Heart right ventricle (tissue), 16 donors: Measurements from ENCODE around the gene ARMC9. TPM values are rescaled to one million over a fixed set of nuclear protein-coding genes. Genes with fewer than 3 reads are reported as not detected.

Experiments used
- ATAC-seq, 8 donors: fragments of 200-7000 bp; cut with Tn5 transposase; one replicate each; pipeline ENCODE4 v1.9.1; 2020; ENCODE audit warnings: mild to moderate bottlenecking in 8 of 8, moderate library complexity in 8 of 8, moderate number of reproducible peaks in 1 of 8
- DNase-seq, 2 donors: peaks; one replicate each; pipeline ENCODE4 v3.0.0-alpha.2; 2020
- H3K27ac ChIP-seq, 10 donors: fragments of 200-600 bp; sonication (generic) in 2 of 10; one replicate each; pipeline versions ENCODE4 v1.5.0 to v1.8.0; 2020 to 2022; ENCODE audit warnings: mild to moderate bottlenecking in 3 of 10
- H3K27me3 ChIP-seq, 7 donors: fragments of 200-600 bp; one replicate each; pipeline ENCODE4 v1.8.0; 2021 to 2022; ENCODE audit warnings: mild to moderate bottlenecking in 2 of 7
- H3K36me3 ChIP-seq, 9 donors: fragments of 200-600 bp; sonication (generic) in 1 of 9; one replicate each; pipeline versions ENCODE4 v1.5.0 to v1.8.0; 2020 to 2022; ENCODE audit warnings: mild to moderate bottlenecking in 2 of 9
- H3K4me1 ChIP-seq, 9 donors: fragments of 200-600 bp; sonication (generic) in 1 of 9; one replicate each; pipeline versions ENCODE4 v1.5.0 to v1.8.0; 2020 to 2022; ENCODE audit warnings: mild to moderate bottlenecking in 4 of 9
- H3K4me3 ChIP-seq, 10 donors: fragments of 200-600 bp; sonication (generic) in 2 of 10; one replicate each; pipeline versions ENCODE4 v1.5.0 to v1.8.0; 2020 to 2022; ENCODE audit warnings: mild to moderate bottlenecking in 7 of 10, moderate library complexity in 2 of 10
- H3K9me3 ChIP-seq, 11 donors: fragments of 200-600 bp in 10 of 11; sonication (generic) in 2 of 11; one replicate each; pipeline versions ENCODE4 v1.5.0 to v1.8.0; 2013 to 2022; ENCODE audit warnings: mild to moderate bottlenecking in 2 of 11, control low read depth in 1 of 11, moderate library complexity in 1 of 11
- CTCF ChIP-seq, 9 donors: fragments of 200-600 bp; sonication (generic) in 2 of 9; IDR thresholded peaks; one replicate each; pipeline versions ENCODE4 v1.5.0 to v1.8.0; 2021 to 2022; ENCODE audit warnings: antibody characterized with exemption in 9 of 9, mild to moderate bottlenecking in 5 of 9, moderate library complexity in 1 of 9
- WGBS, 2 donors: extraction: QIAGEN DNeasy Blood & Tissue Kit; methylation state at CpG; one replicate each; pipeline ENCODE4 v1.1.7; 2013; ENCODE audit warnings: inconsistent platforms in 1 of 2; 5-methylcytosine and 5-hydroxymethylcytosine counted together
- intact Hi-C, 10 donors: fragments of 100-400 bp; cut with DNase I; formaldehyde crosslinking; loops; one replicate each; pipeline versions ENCODE4 v1.11.1 to v1.14.2; 2022
- polyA plus RNA-seq, 2 donors: library from polyadenylated mRNA; stranded (reverse); fragments of 200-250 nt; gene quantifications; one replicate each; pipeline ENCODE4 v1.2.3, GENCODE V29; 2013
- total RNA-seq, 10 donors: library from RNA; stranded (reverse); fragmentation: NEBNext Ultra II Directional in 3 of 10; extraction: Animal tissue kit (Norgen Biotek cat#: 25700) in 3 of 10; gene quantifications; one replicate each; pipeline versions ENCODE4 v1.2.1 to v1.2.4, GENCODE V29; 2021 to 2023
- donor health status: Arrhythmogenic right ventricular cardiomyopathy.
- donor health status: ischemic (EF 13 %, LVEDD 7.1; RV severe dilation, severe dysfunction).
- donor health status: healthy with polysubstance abuse.
- donor health status: DM: no; HTN: yes; CAD: no.
- donor health status: DM: no; HTN: no; CAD: no.
- donor health status: ischemic (EF 25% LVEDD 6.9; RV normal size, moderate dysfunction).
- donor health status: ischemic (EF 25% LVEDD 5.7; RV mildly dilated, moderate dysfunction).
- donor health status: healthy.
- donor health status: DM: yes; HTN: yes; CAD: no.
- donor health status: Ischemic cardiomyopathy.
- donor health status: ischemic (EF 35%, LVEDD 5.7; RV mildly dilated, moderate dysfunction).
- donor health status: nonischemic (EF 11% LVEDD 7.7; RV severe dilation, severe dysfunction).
- donor health status: DM: yes; HTN: yes; CAD: no.
- donor health status: PGD.
- donor health status: ischemic (EF 29% LVEDD 5.4; RV normal size, mild dysfunction).
- donor health status: nonischemic (EF 23%, LVEDD 6.1; RV moderate dilation, normal function).

ARMC9 gene
- total and polyA plus RNA-seq, 12 donors: 1.6 to 6.8 (median 2.3) TPM

GRCh38 chr2:231361701-231362554, 163.5 kb downstream of the ARMC9 start:
- Histone ChIP-seq H3K4me1 (peaks cover 0 to 39% (median 5%) of the 10 kb centered on the region in 9 donors), H3K27me3 (no peaks in the 10 kb centered on the region), H3K27ac (peak overlapping the region in 2 of 10 donors; percentile 26 to 81), H3K36me3 (no peaks in the 10 kb centered on the region), H3K4me3 (no peak overlapping the region), H3K9me3 (no peaks in the 10 kb centered on the region)
- peak in 3 of 8 donors; percentile 30 to 43 (median 40) for ATAC-seq
- no peak for DNase-seq
- intact Hi-C loops: no loop called here
- 82 to 83% methylated on average over 12 of the region's 12 CpGs for WGBS, 2 donors
- peak in 1 of 9 donors; percentile 11 for TF ChIP-seq CTCF (IDR thresholded peaks at IDR 0.05)

GRCh38 chr2:231362555-231363184, 164.2 kb downstream of the ARMC9 start:
- no peaks in the 10 kb centered on the region for H3K36me3 ChIP-seq
- DNase-seq: no peak
- ATAC-seq: peak in 3 of 8 donors; percentile 4 to 41 (median 6)
- intact Hi-C loops: no loop called here
- no peaks in the 10 kb centered on the region for H3K9me3 ChIP-seq
- peak overlapping the region in 2 of 10 donors; percentile 26 to 81 for H3K27ac ChIP-seq
- no peaks in the 10 kb centered on the region for H3K27me3 ChIP-seq
- 81 to 91% methylated on average over 9 of the region's 9 CpGs for WGBS, 2 donors
- peaks cover 0 to 39% (median 5%) of the 10 kb centered on the region in 9 donors for H3K4me1 ChIP-seq
- H3K4me3 ChIP-seq: no peak overlapping the region
- no peak for TF ChIP-seq CTCF (IDR thresholded peaks at IDR 0.05)

- peaks cover 0 to 39% (median 5%) of the 10 kb centered on the region in 9 donors for H3K4me1 ChIP-seq
- no peak for DNase-seq
- no peaks in the 10 kb centered on the region for H3K36me3 ChIP-seq
- H3K4me3 ChIP-seq: no peak overlapping the region
- H3K9me3 ChIP-seq: no peaks in the 10 kb centered on the region
- no peak for TF ChIP-seq CTCF (IDR thresholded peaks at IDR 0.05)
- intact Hi-C loops: no loop called here
- no peak for ATAC-seq
- 89 to 94% methylated on average over 5 of the region's 5 CpGs for WGBS, 2 donors
- H3K27me3 ChIP-seq: no peaks in the 10 kb centered on the region
- no peak overlapping the region for H3K27ac ChIP-seq
Measured at GRCh38 chr2:231364061-231364460, 165.6 kb downstream of the ARMC9 start.

GRCh38 chr2:231364961-231365810, 166.8 kb downstream of the ARMC9 start:
- peaks cover 0 to 39% (median 5%) of the 10 kb centered on the region in 9 donors for H3K4me1 ChIP-seq
- H3K27me3 ChIP-seq: no peaks in the 10 kb centered on the region
- WGBS, 2 donors: 58 to 64% methylated on average over 22 of the region's 22 CpGs
- intact Hi-C loops: no loop called here
- H3K9me3 ChIP-seq: no peaks in the 10 kb centered on the region
- no peak for TF ChIP-seq CTCF (IDR thresholded peaks at IDR 0.05)
- DNase-seq: no peak
- no peak overlapping the region for H3K4me3 ChIP-seq
- H3K36me3 ChIP-seq: no peaks in the 10 kb centered on the region
- H3K27ac ChIP-seq: peak overlapping the region in 1 of 10 donors; percentile 49
- peak in 7 of 8 donors; percentile 21 to 56 (median 49) for ATAC-seq
